Measurements from ENCODE around the gene HLA-A.
"Not testable (repeated sequence)": the region's sequence is repeated elsewhere in the genome, so short reads cannot be mapped to it uniquely, and the experiment has no call there.

The HLA-A gene

DNA sequence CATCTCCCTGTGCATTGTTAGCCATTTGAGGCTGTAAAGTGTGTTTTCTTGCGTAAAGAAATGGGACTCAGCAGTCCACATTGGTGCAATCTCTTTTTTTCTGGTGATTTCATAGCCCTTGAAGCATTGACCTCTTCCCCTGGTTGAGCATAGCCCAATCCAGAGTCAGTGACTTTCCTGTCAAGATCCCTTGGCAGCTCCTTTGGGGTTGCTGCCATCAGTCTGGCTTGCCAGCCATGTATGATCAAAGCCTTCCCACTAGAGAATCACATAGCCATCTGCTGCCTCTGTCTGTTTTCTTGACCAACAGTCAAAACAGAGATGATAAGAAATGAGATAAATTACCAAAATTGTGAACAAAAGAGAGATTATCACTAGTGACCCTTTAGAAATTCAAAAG lies 19.6 kb downstream of the HLA-A start:
- Histone ChIP-seq H3K9me3 (ENCODE audit: control insufficient read depth, insufficient read depth, low read length) (no peaks in the 10 kb centered on the region), H3K4me1 (ENCODE audit: control insufficient read depth, insufficient read depth, low read length) (0 out of 2 replicates have a peak, but pooled peaks cover 1% of the 10 kb centered on the region), H3K4me3 (ENCODE audit: low read length) (no peak overlapping the region), H3K27me3 (ENCODE audit: control insufficient read depth, insufficient read depth, low read length) (no peaks in the 10 kb centered on the region), H3K36me3 (ENCODE audit: control insufficient read depth, insufficient read depth, low read length) (no peaks in the 10 kb centered on the region; the same call in 1 of the 2 replicates), H3K27ac (ENCODE audit: low read length) (no peak overlapping the region)
- DNase-seq (ENCODE audit: low read depth, low spot score), result no peak
- no CpG with 5 or more reads among the region's 1 CpG for WGBS (ENCODE audit: insufficient coverage, insufficient read length)

GRCh38 chr6:29963697-29964096 lies 21.4 kb downstream of the HLA-A start:
- DNase-seq (ENCODE audit: low read depth, low spot score); H3K4me3 ChIP-seq (ENCODE audit: low read length); H3K36me3 ChIP-seq (ENCODE audit: control insufficient read depth, insufficient read depth, low read length); H3K4me1 ChIP-seq (ENCODE audit: control insufficient read depth, insufficient read depth, low read length); H3K9me3 ChIP-seq (ENCODE audit: control insufficient read depth, insufficient read depth, low read length); H3K27me3 ChIP-seq (ENCODE audit: control insufficient read depth, insufficient read depth, low read length); H3K27ac ChIP-seq (ENCODE audit: low read length): not testable (repeated sequence)
- no CpG with 5 or more reads among the region's 2 CpGs for WGBS (ENCODE audit: insufficient coverage, insufficient read length)

- H3K27me3 ChIP-seq (ENCODE audit: control insufficient read depth, insufficient read depth, low read length), result no peaks in the 10 kb centered on the region
- no CpG with 5 or more reads among the region's 3 CpGs for WGBS (ENCODE audit: insufficient coverage, insufficient read length)
- no peak for DNase-seq (ENCODE audit: low read depth, low spot score)
- H3K27ac ChIP-seq (ENCODE audit: low read length), result peak overlapping the region; percentile 59
- H3K36me3 ChIP-seq (ENCODE audit: control insufficient read depth, insufficient read depth, low read length), result no peaks in the 10 kb centered on the region
- no peaks in the 10 kb centered on the region for H3K9me3 ChIP-seq (ENCODE audit: control insufficient read depth, insufficient read depth, low read length)
- 0 out of 2 replicates have a peak, but pooled peaks cover 1% of the 10 kb centered on the region for H3K4me1 ChIP-seq (ENCODE audit: control insufficient read depth, insufficient read depth, low read length)
- no peak overlapping the region for H3K4me3 ChIP-seq (ENCODE audit: low read length)
These were observed 22.2 kb downstream of the HLA-A start for GRCh38 chr6:29964518-29964886.

- no CpG with 5 or more reads among the region's 7 CpGs for WGBS (ENCODE audit: insufficient coverage, insufficient read length)
- 0 out of 2 replicates have a peak, but pooled peaks cover 1% of the 10 kb centered on the region for H3K4me1 ChIP-seq (ENCODE audit: control insufficient read depth, insufficient read depth, low read length)
- peak; percentile 63 for DNase-seq (ENCODE audit: low read depth, low spot score)
These were observed 22.7 kb downstream of the HLA-A start for GRCh38 chr6:29964887-29965562.

GRCh38 chr6:29965563-29965872 lies 23.2 kb downstream of the HLA-A start:
- H3K4me3 ChIP-seq (ENCODE audit: low read length), result no peak overlapping the region
- H3K27me3 ChIP-seq (ENCODE audit: control insufficient read depth, insufficient read depth, low read length), result no peaks in the 10 kb centered on the region
- 0 out of 2 replicates have a peak, but pooled peaks cover 1% of the 10 kb centered on the region for H3K4me1 ChIP-seq (ENCODE audit: control insufficient read depth, insufficient read depth, low read length)
- WGBS (ENCODE audit: insufficient coverage, insufficient read length), result no CpG with 5 or more reads among the region's 2 CpGs
- DNase-seq (ENCODE audit: low read depth, low spot score), result no peak
- H3K9me3 ChIP-seq (ENCODE audit: control insufficient read depth, insufficient read depth, low read length), result no peaks in the 10 kb centered on the region
- H3K27ac ChIP-seq (ENCODE audit: low read length), result peak overlapping the region; percentile 73
- H3K36me3 ChIP-seq (ENCODE audit: control insufficient read depth, insufficient read depth, low read length), result no peaks in the 10 kb centered on the region

More at GRCh38 chr6:29964887-29965562, 22.7 kb downstream of the HLA-A start:
- no peaks in the 10 kb centered on the region for H3K36me3 ChIP-seq (ENCODE audit: control insufficient read depth, insufficient read depth, low read length)
- H3K9me3 ChIP-seq (ENCODE audit: control insufficient read depth, insufficient read depth, low read length), result no peaks in the 10 kb centered on the region
- no peaks in the 10 kb centered on the region for H3K27me3 ChIP-seq (ENCODE audit: control insufficient read depth, insufficient read depth, low read length)
- H3K4me3 ChIP-seq (ENCODE audit: low read length), result no peak overlapping the region
- peak overlapping the region; percentile 73 for H3K27ac ChIP-seq (ENCODE audit: low read length)

- H3K36me3 ChIP-seq (ENCODE audit: control insufficient read depth, insufficient read depth, low read length), result no peaks in the 10 kb centered on the region
- H3K27me3 ChIP-seq (ENCODE audit: control insufficient read depth, insufficient read depth, low read length), result no peaks in the 10 kb centered on the region
- H3K4me1 ChIP-seq (ENCODE audit: control insufficient read depth, insufficient read depth, low read length), result 0 out of 2 replicates have a peak, but pooled peaks cover 1% of the 10 kb centered on the region
- H3K27ac ChIP-seq (ENCODE audit: low read length), result no peak overlapping the region
- DNase-seq (ENCODE audit: low read depth, low spot score), result no peak
- no peaks in the 10 kb centered on the region for H3K9me3 ChIP-seq (ENCODE audit: control insufficient read depth, insufficient read depth, low read length)
- no peak overlapping the region for H3K4me3 ChIP-seq (ENCODE audit: low read length)
- no CpG with 5 or more reads among the region's 8 CpGs for WGBS (ENCODE audit: insufficient coverage, insufficient read length)
These were observed 23.7 kb downstream of the HLA-A start for GRCh38 chr6:29965873-29966601.

GRCh38 chr6:29967379-29968010 lies 25.2 kb downstream of the HLA-A start:
- Histone ChIP-seq H3K27ac (ENCODE audit: low read length) (no peak overlapping the region), H3K27me3 (ENCODE audit: control insufficient read depth, insufficient read depth, low read length) (no peaks in the 10 kb centered on the region), H3K4me3 (ENCODE audit: low read length) (no peak overlapping the region), H3K9me3 (ENCODE audit: control insufficient read depth, insufficient read depth, low read length) (no peaks in the 10 kb centered on the region), H3K36me3 (ENCODE audit: control insufficient read depth, insufficient read depth, low read length) (no peaks in the 10 kb centered on the region), H3K4me1 (ENCODE audit: control insufficient read depth, insufficient read depth, low read length) (0 out of 2 replicates have a peak, but pooled peaks cover 1% of the 10 kb centered on the region)
- no CpG with 5 or more reads among the region's 4 CpGs for WGBS (ENCODE audit: insufficient coverage, insufficient read length)
- no peak for DNase-seq (ENCODE audit: low read depth, low spot score)

DNA sequence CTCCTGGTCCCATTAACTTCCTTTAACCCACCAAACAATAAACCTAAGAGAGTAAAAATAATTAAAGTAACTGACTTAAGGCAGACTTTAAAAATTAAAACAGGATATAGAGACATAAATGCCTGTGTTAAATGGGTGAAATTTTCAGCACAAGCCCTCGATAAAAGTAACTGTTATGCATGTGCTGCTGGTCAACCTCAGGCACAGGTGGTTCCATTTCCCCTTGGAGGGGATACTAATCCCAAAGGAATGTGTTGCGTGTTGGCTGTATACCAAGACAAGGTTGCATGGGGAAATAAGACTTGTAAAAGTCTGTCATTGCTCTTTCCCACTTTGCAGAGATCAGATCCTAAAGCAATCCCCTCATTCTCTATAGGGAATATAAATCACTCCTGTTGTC lies 25.8 kb downstream of the HLA-A start:
- no peak overlapping the region for H3K27ac ChIP-seq (ENCODE audit: low read length)
- H3K9me3 ChIP-seq (ENCODE audit: control insufficient read depth, insufficient read depth, low read length), result no peaks in the 10 kb centered on the region
- no peak overlapping the region for H3K4me3 ChIP-seq (ENCODE audit: low read length)
- H3K4me1 ChIP-seq (ENCODE audit: control insufficient read depth, insufficient read depth, low read length), result 0 out of 2 replicates have a peak, but pooled peaks cover 1% of the 10 kb centered on the region
- H3K36me3 ChIP-seq (ENCODE audit: control insufficient read depth, insufficient read depth, low read length), result no peaks in the 10 kb centered on the region
- no peak for DNase-seq (ENCODE audit: low read depth, low spot score)
- no peaks in the 10 kb centered on the region for H3K27me3 ChIP-seq (ENCODE audit: control insufficient read depth, insufficient read depth, low read length)
- no CpG with 5 or more reads among the region's 2 CpGs for WGBS (ENCODE audit: insufficient coverage, insufficient read length)

GRCh38 chr6:29968905-29969304 lies 26.6 kb downstream of the HLA-A start:
- Histone ChIP-seq H3K27me3 (ENCODE audit: control insufficient read depth, insufficient read depth, low read length) (no peaks in the 10 kb centered on the region), H3K4me3 (ENCODE audit: low read length) (no peak overlapping the region), H3K36me3 (ENCODE audit: control insufficient read depth, insufficient read depth, low read length) (no peaks in the 10 kb centered on the region), H3K9me3 (ENCODE audit: control insufficient read depth, insufficient read depth, low read length) (no peaks in the 10 kb centered on the region), H3K4me1 (ENCODE audit: control insufficient read depth, insufficient read depth, low read length) (0 out of 2 replicates have a peak, but pooled peaks cover 1% of the 10 kb centered on the region), H3K27ac (ENCODE audit: low read length) (no peak overlapping the region)
- DNase-seq (ENCODE audit: low read depth, low spot score), result no peak
- no CpG with 5 or more reads among the region's 2 CpGs for WGBS (ENCODE audit: insufficient coverage, insufficient read length)

- no peak overlapping the region for H3K4me3 ChIP-seq (ENCODE audit: low read length)
- WGBS (ENCODE audit: insufficient coverage, insufficient read length), result no CpG with 5 or more reads among the region's 2 CpGs
- 0 out of 2 replicates have a peak, but pooled peaks cover 1% of the 10 kb centered on the region for H3K4me1 ChIP-seq (ENCODE audit: control insufficient read depth, insufficient read depth, low read length)
- peaks cover 14% of the 10 kb centered on the region for H3K27me3 ChIP-seq (ENCODE audit: control insufficient read depth, insufficient read depth, low read length)
- no peak overlapping the region for H3K27ac ChIP-seq (ENCODE audit: low read length)
- no peaks in the 10 kb centered on the region for H3K36me3 ChIP-seq (ENCODE audit: control insufficient read depth, insufficient read depth, low read length)
- no peak for DNase-seq (ENCODE audit: low read depth, low spot score)
- H3K9me3 ChIP-seq (ENCODE audit: control insufficient read depth, insufficient read depth, low read length), result no peaks in the 10 kb centered on the region
These were observed 28.4 kb downstream of the HLA-A start for GRCh38 chr6:29970711-29971110.
